Muscle layer of duodenum (tissue), 2 donors: ENCODE results near the gene PPFIBP1.

Experiments
- H3K27ac ChIP-seq: one replicate; pipeline ENCODE4 v1.7.0; 2013; ENCODE audit warnings: mild to moderate bottlenecking, low read length
- H3K27me3 ChIP-seq: one replicate; pipeline ENCODE4 v1.7.0; 2013; ENCODE audit warnings: low read depth, mild to moderate bottlenecking, control low read depth, low read length
- H3K36me3 ChIP-seq, 2 donors: one replicate each; pipeline ENCODE4 v1.7.0; 2013; ENCODE audit warnings: low read length in 2 of 2, control low read depth in 1 of 2, mild to moderate bottlenecking in 1 of 2; ENCODE audit not compliant: insufficient read depth in 2 of 2, control insufficient read depth in 1 of 2
- H3K4me1 ChIP-seq, 2 donors: one replicate each; pipeline ENCODE4 v1.7.0; 2013; ENCODE audit warnings: low read length in 2 of 2, mild to moderate bottlenecking in 2 of 2, control low read depth in 1 of 2, moderate library complexity in 1 of 2; ENCODE audit not compliant: insufficient read depth in 2 of 2, control insufficient read depth in 1 of 2
- H3K4me3 ChIP-seq, 2 donors: one replicate each; pipeline ENCODE4 v1.7.0; 2013; ENCODE audit warnings: low read length in 2 of 2, low read depth in 1 of 2, mild to moderate bottlenecking in 1 of 2
- H3K9me3 ChIP-seq, 2 donors: one replicate each; pipeline ENCODE4 v1.7.0; 2013; ENCODE audit warnings: low read length in 2 of 2, control low read depth in 1 of 2, mild to moderate bottlenecking in 1 of 2; ENCODE audit not compliant: control insufficient read depth in 1 of 2
- donor health status: healthy.

Gene PPFIBP1

GRCh38 chr12:27705263-27705662 lies 181.3 kb downstream of the PPFIBP1 start:
- Histone ChIP-seq H3K36me3 (peaks cover 0 to 2% of the 10 kb centered on the region in 2 donors), H3K4me1 (no peaks in the 10 kb centered on the region), H3K27me3 (no peaks in the 10 kb centered on the region), H3K27ac (no peak overlapping the region), H3K9me3 (no peaks in the 10 kb centered on the region), H3K4me3 (no peak overlapping the region)

- peaks cover 0 to 4% of the 10 kb centered on the region in 2 donors for H3K36me3 ChIP-seq
- H3K27ac ChIP-seq, result no peak overlapping the region
- H3K4me3 ChIP-seq, result no peak overlapping the region
- no peaks in the 10 kb centered on the region for H3K9me3 ChIP-seq
- no peaks in the 10 kb centered on the region for H3K27me3 ChIP-seq
- H3K4me1 ChIP-seq, result peaks cover 7 to 10% of the 10 kb centered on the region in 2 donors
These were observed 183.2 kb downstream of the PPFIBP1 start for GRCh38 chr12:27707216-27707615.

- H3K27ac ChIP-seq, result peak overlapping the region; percentile 90
These were observed 185.4 kb downstream of the PPFIBP1 start for GRCh38 chr12:27709212-27709931.

GRCh38 chr12:27709932-27710591 lies 186.1 kb downstream of the PPFIBP1 start:
- Histone ChIP-seq H3K4me3 (peak overlapping the region; percentile 100), H3K9me3 (no peaks in the 10 kb centered on the region), H3K27me3 (no peaks in the 10 kb centered on the region), H3K36me3 (peaks cover 0 to 4% of the 10 kb centered on the region in 2 donors), H3K27ac (peak overlapping the region; percentile 90), H3K4me1 (peaks cover 8 to 19% of the 10 kb centered on the region in 2 donors)

More at GRCh38 chr12:27709212-27709931, 185.4 kb downstream of the PPFIBP1 start:
- no peaks in the 10 kb centered on the region for H3K27me3 ChIP-seq
- H3K9me3 ChIP-seq, result no peaks in the 10 kb centered on the region
- peaks cover 8 to 19% of the 10 kb centered on the region in 2 donors for H3K4me1 ChIP-seq
- H3K36me3 ChIP-seq, result peaks cover 0 to 4% of the 10 kb centered on the region in 2 donors
- H3K4me3 ChIP-seq, result peak overlapping the region; percentile 100

GRCh38 chr12:27710592-27711316 lies 186.7 kb downstream of the PPFIBP1 start, which contains the start of gene MRPS35:
Gene MRPS35, plus strand, starts transcription at chr12:27710832. Its CDS starts 12 bp downstream, at chr12:27710844.
- Histone ChIP-seq H3K4me3 (peak within 1 kb of the TSS; percentile 100), H3K9me3 (no peaks in the 10 kb centered on the region), H3K36me3 (peaks cover 0 to 9% of the 10 kb centered on the region in 2 donors), H3K4me1 (peaks cover 8 to 19% of the 10 kb centered on the region in 2 donors), H3K27me3 (no peaks in the 10 kb centered on the region), H3K27ac (peak within 1 kb of the TSS; percentile 90)

GRCh38 chr12:27711317-27711682 lies 187.3 kb downstream of the PPFIBP1 start:
- peak overlapping the region; percentile 100 for H3K4me3 ChIP-seq
- peaks cover 0 to 12% of the 10 kb centered on the region in 2 donors for H3K36me3 ChIP-seq
- H3K27ac ChIP-seq, result peak overlapping the region; percentile 90
- no peaks in the 10 kb centered on the region for H3K9me3 ChIP-seq
- peaks cover 8 to 19% of the 10 kb centered on the region in 2 donors for H3K4me1 ChIP-seq
- H3K27me3 ChIP-seq, result no peaks in the 10 kb centered on the region

GRCh38 chr12:27711967-27712366 lies 188.0 kb downstream of the PPFIBP1 start:
- Histone ChIP-seq H3K9me3 (no peaks in the 10 kb centered on the region), H3K4me3 (peak overlapping the region in 1 of 2 donors; percentile 100), H3K36me3 (peaks cover 0 to 18% of the 10 kb centered on the region in 2 donors), H3K27me3 (no peaks in the 10 kb centered on the region), H3K27ac (no peak overlapping the region), H3K4me1 (peaks cover 8 to 19% of the 10 kb centered on the region in 2 donors)

- Histone ChIP-seq H3K9me3 (no peaks in the 10 kb centered on the region), H3K4me3 (no peak overlapping the region), H3K27me3 (no peaks in the 10 kb centered on the region), H3K36me3 (peaks cover 5 to 53% of the 10 kb centered on the region in 2 donors), H3K4me1 (no peaks in the 10 kb centered on the region), H3K27ac (no peak overlapping the region)
These were observed 199.2 kb downstream of the PPFIBP1 start for GRCh38 chr12:27723212-27723611.

- no peak overlapping the region for H3K27ac ChIP-seq
- H3K4me3 ChIP-seq, result no peak overlapping the region
- H3K9me3 ChIP-seq, result no peaks in the 10 kb centered on the region
- H3K27me3 ChIP-seq, result no peaks in the 10 kb centered on the region
- no peaks in the 10 kb centered on the region for H3K4me1 ChIP-seq
- peaks cover 20 to 22% of the 10 kb centered on the region in 2 donors for H3K36me3 ChIP-seq
These were observed 206.1 kb downstream of the PPFIBP1 start for GRCh38 chr12:27730097-27730588.

GRCh38 chr12:27732281-27732680 lies 208.3 kb downstream of the PPFIBP1 start:
- Histone ChIP-seq H3K36me3 (peaks cover 11 to 33% of the 10 kb centered on the region in 2 donors), H3K27ac (no peak overlapping the region)

More at GRCh38 chr12:27732281-27732680, 208.3 kb downstream of the PPFIBP1 start:
- no peaks in the 10 kb centered on the region for H3K4me1 ChIP-seq
- H3K4me3 ChIP-seq, result no peak overlapping the region
- no peaks in the 10 kb centered on the region for H3K27me3 ChIP-seq
- no peaks in the 10 kb centered on the region for H3K9me3 ChIP-seq
